IMR-90 (cell line): ENCODE results near the gene PI4K2B. TPM values are rescaled to one million over a fixed set of nuclear protein-coding genes. Genes with fewer than 3 reads are reported as not detected.
"Not testable (repeated sequence)": the region's sequence is repeated elsewhere in the genome, so short reads cannot be mapped to it uniquely, and the experiment has no call there.

Source experiments
- ATAC-seq: fragments of 200-7000 bp; cut with Tn5 transposase; 2 replicates; pipeline ENCODE4 v1.9.1; 2020; ENCODE audit warnings: low read depth, mild to moderate bottlenecking, moderate library complexity
- BruUV-seq: library from RNA; stranded (reverse); fragments of 400-500 nt; replicated peaks from 2 replicates; lab custom pipeline; 2021; lab: Mats Ljungman, UMichigan
- CTCF ChIA-PET: fragments of 300-600 bp; formaldehyde crosslinking; extraction: SDS; loops from one replicate; lab custom pipeline; 2021; ENCODE audit warnings: antibody characterized with exemption; lab: Yijun Ruan, JAX
- POLR2A ChIA-PET: fragments of 300-600 bp; sonication (Branson Sonifier 250); formaldehyde crosslinking; loops from one replicate; lab custom pipeline; 2022; ENCODE audit warnings: antibody characterized with exemption; ENCODE audit not compliant: unreplicated experiment; lab: Charles Lee
- DNase-seq: peaks from one replicate; pipeline ENCODE4 v3.0.0; 2013
- H2AFZ ChIP-seq: replicated peaks from 2 replicates; pipeline ENCODE3; 2013; ENCODE audit warnings: low read length, mild to moderate bottlenecking; ENCODE audit not compliant: poor library complexity
- H2AK5ac ChIP-seq: 2 replicates; pipeline ENCODE4 v1.6.1; 2013; ENCODE audit warnings: low read depth, low read length, inconsistent platforms
- H2AK9ac ChIP-seq: replicated peaks from 2 replicates; pipeline ENCODE3; 2013; ENCODE audit warnings: mild to moderate bottlenecking, low read depth, low read length, moderate library complexity; ENCODE audit not compliant: poor library complexity
- H2BK120ac ChIP-seq: 2 replicates; pipeline ENCODE4 v1.6.1; 2013; ENCODE audit warnings: low read depth, low read length, inconsistent platforms
- H2BK15ac ChIP-seq: 3 replicates; pipeline ENCODE4 v1.6.1; 2013; ENCODE audit warnings: low read depth, low read length, inconsistent platforms
- H2BK20ac ChIP-seq: 2 replicates; pipeline ENCODE4 v1.6.1; 2013; ENCODE audit warnings: low read depth, mild to moderate bottlenecking, inconsistent platforms, low read length, moderate library complexity
- H2BK5ac ChIP-seq: 2 replicates; pipeline ENCODE4 v1.6.1; 2013; ENCODE audit warnings: mild to moderate bottlenecking, low read depth, low read length, inconsistent platforms; ENCODE audit not compliant: poor library complexity, severe bottlenecking
- H3K14ac ChIP-seq: replicated peaks from 2 replicates; pipeline ENCODE4 v1.6.1; 2013; ENCODE audit warnings: low read depth, low read length, inconsistent platforms
- H3K18ac ChIP-seq: 2 replicates; pipeline ENCODE4 v1.6.1; 2013; ENCODE audit warnings: low read depth, low read length, control low read depth
- H3K23ac ChIP-seq: 2 replicates; pipeline ENCODE4 v1.6.1; 2013; ENCODE audit warnings: low read depth, low read length, inconsistent platforms
- H3K27ac ChIP-seq: 2 replicates; pipeline ENCODE4 v1.5.1; 2013; ENCODE audit warnings: mild to moderate bottlenecking, control low read depth, low read length; ENCODE audit not compliant: insufficient read depth
- H3K27me3 ChIP-seq: 2 replicates; pipeline ENCODE4 v1.6.1; 2013; ENCODE audit warnings: low read length; ENCODE audit not compliant: control insufficient read depth, insufficient read depth
- H3K36me3 ChIP-seq: 2 replicates; pipeline ENCODE4 v1.6.1; 2013; ENCODE audit warnings: low read length, mixed read lengths; ENCODE audit not compliant: control insufficient read depth, insufficient read depth
- H3K4ac ChIP-seq: 2 replicates; pipeline ENCODE4 v1.6.1; 2013; ENCODE audit warnings: low read depth, low read length, inconsistent platforms
- H3K4me1 ChIP-seq: 2 replicates; pipeline ENCODE4 v1.6.1; 2013; ENCODE audit warnings: low read length, mixed read lengths; ENCODE audit not compliant: control insufficient read depth, insufficient read depth
- H3K4me2 ChIP-seq: 2 replicates; pipeline ENCODE4 v1.6.1; 2013; ENCODE audit warnings: low read depth, mild to moderate bottlenecking, control low read depth, low read length, moderate library complexity
- H3K4me3 ChIP-seq: 2 replicates; pipeline ENCODE4 v1.5.1; 2013; ENCODE audit warnings: low read depth, mild to moderate bottlenecking, control low read depth, low read length, moderate library complexity; ENCODE audit not compliant: insufficient read depth
- H3K56ac ChIP-seq: 2 replicates; pipeline ENCODE4 v1.6.1; 2013; ENCODE audit warnings: low read length, inconsistent platforms; ENCODE audit not compliant: insufficient read depth; ENCODE audit errors: extremely low read depth
- H3K79me1 ChIP-seq, 2 experiments: 2 replicates each; pipeline ENCODE4 v1.6.1; 2013; ENCODE audit warnings: low read length in 2 of 2, inconsistent platforms in 1 of 2, low read depth in 1 of 2
- H3K9ac ChIP-seq: 2 replicates; pipeline ENCODE4 v1.6.1; 2013; ENCODE audit warnings: low read depth, low read length, control low read depth
- H3K9me1 ChIP-seq: 2 replicates; pipeline ENCODE4 v1.6.1; 2013; ENCODE audit warnings: low read length, inconsistent platforms; ENCODE audit not compliant: insufficient read depth
- H3K9me3 ChIP-seq: 2 replicates; pipeline ENCODE4 v1.6.1; 2013; ENCODE audit warnings: low read length; ENCODE audit not compliant: control insufficient read depth, insufficient read depth
- H4K20me1 ChIP-seq: 2 replicates; pipeline ENCODE4 v1.6.1; 2013; ENCODE audit warnings: low read length, inconsistent platforms; ENCODE audit not compliant: insufficient read depth
- H4K5ac ChIP-seq: 2 replicates; pipeline ENCODE4 v1.6.1; 2013; ENCODE audit warnings: mild to moderate bottlenecking, low read depth, low read length, control low read depth
- H4K8ac ChIP-seq, 2 experiments: 2 replicates each; pipeline ENCODE4 v1.6.1; 2013; ENCODE audit warnings: low read depth in 2 of 2, low read length in 2 of 2, control low read depth in 1 of 2, inconsistent platforms in 1 of 2
- H4K91ac ChIP-seq: 2 replicates; pipeline ENCODE4 v1.6.1; 2013; ENCODE audit warnings: low read depth, low read length, inconsistent platforms; ENCODE audit not compliant: insufficient read depth
- WGBS, 2 experiments: methylation state at CpG; one replicate each; pipeline versions ENCODE4 v1.1.5 to v1.1.7; 2013; ENCODE audit warnings: missing lambda C conversion rate in 2 of 2; ENCODE audit not compliant: insufficient read length in 1 of 2; ENCODE audit errors: extremely low coverage in 2 of 2; 5-methylcytosine and 5-hydroxymethylcytosine counted together
- dilution Hi-C: fragments of 300-500 bp; cut with HindIII; formaldehyde crosslinking; loops from one replicate; pipeline ENCODE4 v1.14.3; 2018; ENCODE audit warnings: low sequenced_read_pairs; ENCODE audit not compliant: unreplicated experiment
- in situ Hi-C: fragments of 300-500 bp; cut with MboI; formaldehyde crosslinking; loops from 3 replicates; pipeline ENCODE4 v1.14.3; 2019; ENCODE audit warnings: low sequenced_read_pairs, inconsistent platforms, mixed read lengths
- intact Hi-C: fragments of 100-400 bp; cut with micrococcal nuclease; formaldehyde crosslinking; loops from 2 replicates; pipeline ENCODE4 v1.10.0; 2022
- polyA plus RNA-seq, 3 experiments: library from polyadenylated mRNA; depleted of rRNA; stranded (reverse); fragments of >200 nt; gene quantifications; 2 replicates each; pipeline ENCODE4 v1.2.3, GENCODE V29; 2012; ENCODE audit warnings: low replicate concordance in 1 of 3
- total RNA-seq: library from RNA; depleted of rRNA; stranded (reverse); fragments of >200 nt; gene quantifications from 2 replicates; pipeline ENCODE4 v1.2.3, GENCODE V29; 2012

Gene PI4K2B
- total and polyA plus RNA-seq, 2 of the 4 experiments (the other 2 are of a cell fraction): 6.5 to 7.6 TPM

- no CpG with 5 or more reads among the region's 1 CpG for WGBS, 2 experiments
- intact Hi-C loops, BruUV-seq, H3K4ac ChIP-seq, dilution Hi-C loops, H3K4me2 ChIP-seq, H3K9me3 ChIP-seq, H3K4me3 ChIP-seq, POLR2A ChIA-PET, H2BK120ac ChIP-seq, H3K23ac ChIP-seq, H4K5ac ChIP-seq, H3K9me1 ChIP-seq, H3K9ac ChIP-seq, in situ Hi-C loops, H3K18ac ChIP-seq, H2AK9ac ChIP-seq, ATAC-seq, DNase-seq, H4K91ac ChIP-seq, H4K8ac ChIP-seq, H3K27ac ChIP-seq, H2BK5ac ChIP-seq, H2AFZ ChIP-seq, H2AK5ac ChIP-seq, H3K14ac ChIP-seq, H2BK15ac ChIP-seq, H2BK20ac ChIP-seq, H3K27me3 ChIP-seq, H3K4me1 ChIP-seq, CTCF ChIA-PET, H3K56ac ChIP-seq, H3K36me3 ChIP-seq, H4K20me1 ChIP-seq, H3K79me1 ChIP-seq: not testable (repeated sequence)
Measured at GRCh38 chr4:25214750-25215149, 19.1 kb upstream of the PI4K2B start.
